Activated T-cell treated with anti-CD3 and anti-CD28 coated beads, Interleukin-2, amount 50 U/mL, for 4 hours (primary cell): ENCODE measurements around the gene TAPBP. TPM values are rescaled to one million over a fixed set of nuclear protein-coding genes. Genes with fewer than 3 reads are reported as not detected.
"Not testable (repeated sequence)": the region's sequence is repeated elsewhere in the genome, so short reads cannot be mapped to it uniquely, and the experiment has no call there.

ENCODE experiments used
- ATAC-seq, 2 donors: fragments of 200-7000 bp; cut with Tn5 transposase; one replicate each; pipeline ENCODE4 v1.10.0; 2021
- DNase-seq: peaks from one replicate; pipeline ENCODE4 v3.0.0-alpha.2; 2020
- H3K27me3 Mint-ChIP-seq: one replicate; pipeline ENCODE4 v1.8.0; 2021; ENCODE audit warnings: low read depth, mixed read lengths
- H3K36me3 Mint-ChIP-seq: one replicate; pipeline ENCODE4 v1.8.0; 2022; ENCODE audit warnings: mixed read lengths; ENCODE audit not compliant: insufficient read depth
- H3K4me1 Mint-ChIP-seq: one replicate; pipeline ENCODE4 v1.8.0; 2021; ENCODE audit warnings: low read depth, mixed read lengths
- H3K4me3 Mint-ChIP-seq: one replicate; pipeline ENCODE4 v1.8.0; 2021; ENCODE audit warnings: mild to moderate bottlenecking, moderate library complexity, mixed read lengths
- H3K9me3 Mint-ChIP-seq: one replicate; pipeline ENCODE4 v1.8.0; 2021; ENCODE audit warnings: mixed read lengths
- total RNA-seq, 3 donors: library from RNA; stranded (reverse); gene quantifications; one replicate each; pipeline ENCODE4 v1.2.1, GENCODE V29; 2021

The TAPBP gene
- total RNA-seq, 3 donors from 2014 or later: 265 to 315 (median 301) TPM

GRCh38 chr6:33271468-33272274, 42.2 kb downstream of the TAPBP start, which contains the start of the genes RPS18 and VPS52:
Gene RPS18 (plus strand): TSS chr6:33272075. CDS start chr6:33272120, 45 bp downstream.
Gene VPS52 (minus strand): TSS chr6:33271876. CDS start chr6:33271675, 201 bp downstream.
- Mint-ChIP-seq H3K9me3 (no peaks in the 10 kb centered on the region), H3K4me1 (peaks cover 46% of the 10 kb centered on the region), H3K27me3 (no peaks in the 10 kb centered on the region), H3K4me3 (peak within 1 kb of the TSS; percentile 96), H3K36me3 (peaks cover 64% of the 10 kb centered on the region)
- ATAC-seq: peak; percentile 83 to 85
- DNase-seq: peak; percentile 88

DNA sequence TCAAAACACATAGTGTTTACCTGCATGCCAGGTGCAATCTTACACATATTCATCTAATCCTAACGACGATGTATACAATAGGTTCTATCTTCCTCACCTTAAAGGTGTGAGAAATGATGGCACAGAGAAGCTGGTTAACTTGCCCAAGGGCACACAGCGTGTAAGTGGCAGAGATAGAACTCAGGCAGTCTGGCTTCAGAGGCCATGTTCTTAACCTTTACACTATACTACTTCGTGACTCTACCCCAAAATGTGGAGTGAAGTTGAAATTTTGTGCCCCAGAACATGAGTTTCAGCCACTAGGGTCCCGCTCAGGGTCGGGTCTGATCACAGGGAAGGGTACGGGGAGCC, 42.8 kb downstream of the TAPBP start:
- ATAC-seq: peak; percentile 17 to 29
- no peak for DNase-seq

DNA sequence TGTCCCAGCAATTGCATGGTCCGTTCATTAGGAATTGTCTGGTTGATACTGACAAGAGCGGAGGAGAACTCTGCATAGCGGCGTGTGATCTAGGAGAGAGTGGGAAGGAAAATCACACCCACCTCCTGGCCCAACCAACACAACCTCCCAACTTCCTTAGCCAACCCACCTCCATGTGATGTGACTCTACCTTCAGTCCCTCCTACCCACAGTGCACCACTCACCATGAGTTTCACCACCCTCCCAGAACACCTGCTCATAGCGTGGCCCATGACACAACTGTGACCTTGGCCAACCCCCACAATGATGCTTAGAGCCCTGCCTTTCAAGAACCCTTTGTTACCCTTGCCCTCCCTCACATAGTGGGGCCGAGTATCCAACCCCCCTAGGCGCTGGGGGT, 49.9 kb downstream of the TAPBP start:
- no peak for DNase-seq
- Mint-ChIP-seq H3K9me3 (no peaks in the 10 kb centered on the region), H3K36me3 (peaks cover 52% of the 10 kb centered on the region), H3K27me3 (no peaks in the 10 kb centered on the region), H3K4me1 (no peaks in the 10 kb centered on the region), H3K4me3 (no peak overlapping the region)
- ATAC-seq: peak in 1 of 2 donors; percentile 43

More for the DNA sequence above, 42.8 kb downstream of the TAPBP start:
- Mint-ChIP-seq H3K9me3 (no peaks in the 10 kb centered on the region), H3K4me3 (peak overlapping the region; percentile 96), H3K27me3 (no peaks in the 10 kb centered on the region), H3K36me3 (peaks cover 63% of the 10 kb centered on the region), H3K4me1 (peaks cover 41% of the 10 kb centered on the region)

DNA sequence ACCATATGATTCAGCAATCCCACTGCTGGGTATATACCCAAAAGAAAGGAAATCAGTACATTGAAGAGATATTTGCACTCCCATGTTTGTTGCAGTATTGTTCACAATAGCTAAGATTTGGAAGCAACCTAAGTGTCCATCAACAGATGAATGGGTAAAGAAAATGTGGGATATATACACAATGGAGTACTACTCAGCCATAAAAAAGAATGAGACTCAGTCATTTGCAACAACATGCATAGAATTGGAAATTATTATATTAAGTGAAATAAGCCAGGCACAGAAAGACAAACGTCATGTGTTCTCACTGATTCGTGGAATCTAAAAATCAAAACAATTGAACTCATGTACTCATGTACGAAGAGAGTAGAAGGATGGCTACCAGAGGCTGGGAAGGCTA, 51.4 kb downstream of the TAPBP start:
- H3K4me3 Mint-ChIP-seq, DNase-seq: not testable (repeated sequence)

GRCh38 chr6:33259032-33259431, 54.8 kb downstream of the TAPBP start:
- ATAC-seq (no peak), DNase-seq (no peak)
- peaks cover 17% of the 10 kb centered on the region for H3K36me3 Mint-ChIP-seq
- H3K9me3 Mint-ChIP-seq: no peaks in the 10 kb centered on the region
- H3K4me1 Mint-ChIP-seq: no peaks in the 10 kb centered on the region
- no peak overlapping the region for H3K4me3 Mint-ChIP-seq
- no peaks in the 10 kb centered on the region for H3K27me3 Mint-ChIP-seq

More for the DNA sequence above, 51.4 kb downstream of the TAPBP start:
- H3K4me1 Mint-ChIP-seq, H3K27me3 Mint-ChIP-seq, H3K9me3 Mint-ChIP-seq, ATAC-seq: not testable (repeated sequence)
- H3K36me3 Mint-ChIP-seq: peaks cover 41% of the 10 kb centered on the region

DNA sequence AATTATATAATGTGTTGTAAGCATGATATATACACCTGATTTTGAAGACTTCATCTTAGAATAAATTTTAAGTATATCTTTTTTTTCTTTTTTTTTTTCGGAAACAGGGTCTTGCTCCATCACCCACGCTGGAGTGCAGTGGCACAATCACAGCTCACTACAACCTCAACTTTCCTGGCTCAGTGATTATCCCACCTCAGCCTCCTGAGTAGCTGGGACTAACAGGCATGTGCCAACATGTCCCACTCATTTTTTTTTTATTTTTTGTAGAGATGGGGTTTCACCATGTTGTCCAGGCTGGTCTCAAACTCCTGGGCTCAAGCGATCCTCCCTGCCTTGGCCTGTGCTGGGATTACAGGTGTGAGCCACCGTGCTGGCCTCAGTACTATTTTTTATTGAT, 59.3 kb downstream of the TAPBP start:
- H3K36me3 Mint-ChIP-seq: peaks cover 11% of the 10 kb centered on the region
- no peak overlapping the region for H3K4me3 Mint-ChIP-seq
- DNase-seq (no peak), ATAC-seq (no peak)
- no peaks in the 10 kb centered on the region for H3K27me3 Mint-ChIP-seq
- peaks cover 23% of the 10 kb centered on the region for H3K4me1 Mint-ChIP-seq
- no peaks in the 10 kb centered on the region for H3K9me3 Mint-ChIP-seq

- ATAC-seq (no peak), DNase-seq (no peak)
- no peaks in the 10 kb centered on the region for H3K27me3 Mint-ChIP-seq
- no peak overlapping the region for H3K4me3 Mint-ChIP-seq
- H3K9me3 Mint-ChIP-seq: no peaks in the 10 kb centered on the region
- H3K36me3 Mint-ChIP-seq: peaks cover 11% of the 10 kb centered on the region
- peaks cover 36% of the 10 kb centered on the region for H3K4me1 Mint-ChIP-seq
These were observed 61.1 kb downstream of the TAPBP start for GRCh38 chr6:33252759-33253158.

- DNase-seq (no peak), ATAC-seq (no peak)
- Mint-ChIP-seq H3K36me3 (peaks cover 11% of the 10 kb centered on the region), H3K4me3 (peak overlapping the region; percentile 7), H3K9me3 (no peaks in the 10 kb centered on the region), H3K4me1 (peaks cover 36% of the 10 kb centered on the region), H3K27me3 (no peaks in the 10 kb centered on the region)
These were observed 62.4 kb downstream of the TAPBP start for GRCh38 chr6:33251395-33252012.

- no peaks in the 10 kb centered on the region for H3K27me3 Mint-ChIP-seq
- ATAC-seq (no peak), DNase-seq (no peak)
- peaks cover 36% of the 10 kb centered on the region for H3K4me1 Mint-ChIP-seq
- peak overlapping the region; percentile 89 for H3K4me3 Mint-ChIP-seq
- no peaks in the 10 kb centered on the region for H3K9me3 Mint-ChIP-seq
- H3K36me3 Mint-ChIP-seq: peaks cover 11% of the 10 kb centered on the region
These were observed 63.1 kb downstream of the TAPBP start for GRCh38 chr6:33250731-33251130.

- H3K9me3 Mint-ChIP-seq: no peaks in the 10 kb centered on the region
- no peaks in the 10 kb centered on the region for H3K27me3 Mint-ChIP-seq
- DNase-seq (no peak), ATAC-seq (no peak)
- peak overlapping the region; percentile 89 for H3K4me3 Mint-ChIP-seq
- peaks cover 11% of the 10 kb centered on the region for H3K36me3 Mint-ChIP-seq
- H3K4me1 Mint-ChIP-seq: peaks cover 36% of the 10 kb centered on the region
These were observed 63.9 kb downstream of the TAPBP start for GRCh38 chr6:33249732-33250630.

Other genes with a start within 250 kb of the TAPBP start
- gene HLA-DPA1, start 240.4 kb downstream of the TAPBP start, total RNA-seq: 10 to 100 TPM; 18.0 to 31.5 (median 19.8) TPM
- gene HLA-DPB1, start 238.1 kb downstream of the TAPBP start, total RNA-seq: 1 to 10 TPM; 6.0 to 9.8 (median 6.3) TPM
- under 1 TPM; 0.48 to 0.98 (median 0.60) TPM for gene COL11A2, start 121.6 kb downstream of the TAPBP start, total RNA-seq
- gene RXRB, start 113.4 kb downstream of the TAPBP start, total RNA-seq: 10 to 100 TPM; 55.2 to 62.3 (median 60.8) TPM
- gene SLC39A7, start 113.2 kb downstream of the TAPBP start, total RNA-seq: 10 to 100 TPM; 68.7 to 78.3 (median 72.1) TPM
- gene HSD17B8, start 109.4 kb downstream of the TAPBP start, total RNA-seq: 10 to 100 TPM; 11.7 to 20.1 (median 19.4) TPM
- 10 to 100 TPM; 64.7 to 66.5 (median 66.3) TPM for gene RING1, start 105.6 kb downstream of the TAPBP start, total RNA-seq
- 10 to 100 TPM; 51.2 to 65.4 (median 63.5) TPM for gene VPS52, start 42.2 kb downstream of the TAPBP start, total RNA-seq
- gene RPS18, start 42.0 kb downstream of the TAPBP start, total RNA-seq: 1,000 to 10,000 TPM; 4,231 to 4,415 (median 4,409) TPM
- 1 to 10 TPM; 2.6 to 3.8 (median 3.7) TPM for gene B3GALT4, start 37.0 kb downstream of the TAPBP start, total RNA-seq
- gene WDR46, start 24.8 kb downstream of the TAPBP start, total RNA-seq: 100 to 1,000 TPM; 188 to 198 (median 197) TPM
- 100 to 1,000 TPM; 153 to 157 (median 153) TPM for gene PFDN6, start 24.5 kb downstream of the TAPBP start, total RNA-seq
- gene RGL2, start 15.1 kb downstream of the TAPBP start, total RNA-seq: 10 to 100 TPM; 11.6 to 15.8 (median 15.4) TPM
- gene ZBTB22, start 3.7 kb upstream of the TAPBP start, total RNA-seq: 1 to 10 TPM; 6.1 to 9.4 (median 8.9) TPM
- gene DAXX, start 8.9 kb upstream of the TAPBP start, total RNA-seq: 10 to 100 TPM; 73.6 to 88.5 (median 81.5) TPM
- gene KIFC1, start 77.7 kb upstream of the TAPBP start, total RNA-seq: 1 to 10 TPM; 7.3 to 8.3 (median 7.4) TPM
- gene PHF1, start 96.9 kb upstream of the TAPBP start, total RNA-seq: 10 to 100 TPM; 24.4 to 29.4 (median 26.8) TPM
- 10 to 100 TPM; 76.6 to 84.5 (median 79.2) TPM for gene CUTA, start 104.0 kb upstream of the TAPBP start, total RNA-seq
- gene SYNGAP1, start 106.0 kb upstream of the TAPBP start, total RNA-seq: 10 to 100 TPM; 18.6 to 23.4 (median 20.2) TPM
- gene ZBTB9, start 140.5 kb upstream of the TAPBP start, total RNA-seq: 10 to 100 TPM; 22.9 to 23.4 (median 22.9) TPM